Putamen (tissue), 1 donor: ENCODE measurements around the gene ATP4A.

Source experiments
- DNase-seq: peaks from one replicate; pipeline ENCODE4 v3.0.0-alpha.2; 2016; ENCODE audit warnings: low spot score

ATP4A gene

GRCh38 chr19:35549174-35549788 lies 14.2 kb downstream of the ATP4A start:
- DNase-seq, result peak; percentile 47

GRCh38 chr19:35546532-35546931 lies 16.9 kb downstream of the ATP4A start:
- no peak for DNase-seq

GRCh38 chr19:35545855-35546381 lies 17.5 kb downstream of the ATP4A start:
- DNase-seq, result no peak

- DNase-seq, result peak; percentile 89
Measured at GRCh38 chr19:35545001-35545854, 18.2 kb downstream of the ATP4A start, which contains the start of gene TMEM147. TMEM147 (plus strand) TSS chr19:35545626; CDS start chr19:35545740, 114 bp downstream.

GRCh38 chr19:35544110-35544802 lies 19.2 kb downstream of the ATP4A start:
- DNase-seq, result no peak

- no peak for DNase-seq
Measured at GRCh38 chr19:35543280-35544109, 20.0 kb downstream of the ATP4A start.

- DNase-seq, result no peak
Measured at GRCh38 chr19:35542209-35542608, 21.2 kb downstream of the ATP4A start.

GRCh38 chr19:35540356-35540927 lies 23.0 kb downstream of the ATP4A start:
- no peak for DNase-seq

GRCh38 chr19:35539850-35540249 lies 23.6 kb downstream of the ATP4A start:
- no peak for DNase-seq

- DNase-seq, result no peak
Measured at GRCh38 chr19:35539314-35539713, 24.1 kb downstream of the ATP4A start.

- peak; percentile 30 for DNase-seq
Measured at GRCh38 chr19:35534803-35535480, 28.5 kb downstream of the ATP4A start.

- DNase-seq, result no peak
Measured at GRCh38 chr19:35533822-35534392, 29.6 kb downstream of the ATP4A start.

- no peak for DNase-seq
Measured at GRCh38 chr19:35533201-35533821, 30.1 kb downstream of the ATP4A start, which contains the start of gene GAPDHS. GAPDHS (plus strand) TSS chr19:35533456; CDS start chr19:35533528, 72 bp downstream.

- no peak for DNase-seq
Measured at GRCh38 chr19:35531291-35531690, 32.2 kb downstream of the ATP4A start.

- no peak for DNase-seq
Measured at GRCh38 chr19:35529241-35530218, 33.9 kb downstream of the ATP4A start.

GRCh38 chr19:35528218-35529038 lies 35.0 kb downstream of the ATP4A start, which contains the start of gene SBSN:
SBSN (minus strand) TSS chr19:35528311; CDS start chr19:35528281, 30 bp downstream.
- DNase-seq, result no peak

GRCh38 chr19:35525873-35526272 lies 37.6 kb downstream of the ATP4A start:
- no peak for DNase-seq
